Measurements from ENCODE around the gene TRPM8. TPM values are rescaled to one million over a fixed set of nuclear protein-coding genes. Genes with fewer than 3 reads are reported as not detected.

The TRPM8 gene
- total and polyA plus RNA-seq, 4 donors, result 0.03 to 0.14 TPM; not detected in 2

- 62 to 68% methylated on average over 4 of the region's 4 CpGs for WGBS, 2 donors
- ATAC-seq (ENCODE audit: insufficient read depth, low FRiP score) (no peak), DNase-seq (no peak)
- no peak for TF ChIP-seq CTCF (IDR thresholded peaks at IDR 0.05; ENCODE audit: control extremely low read depth, extremely low read depth)
- Histone ChIP-seq H3K9me3 (ENCODE audit: control insufficient read depth in 4 of 4, insufficient read depth in 3 of 4, low read length in 3 of 4) (peaks cover 0 to 2% (median 0%) of the 10 kb centered on the region in 4 donors), H3K9ac (ENCODE audit: insufficient read depth in 1 of 2, low read length in 2 of 2) (no peak overlapping the region), H3K4me1 (ENCODE audit: control insufficient read depth in 5 of 5, insufficient read depth in 5 of 5, low read length in 5 of 5) (no peaks in the 10 kb centered on the region), H3K27ac (ENCODE audit: low read depth in 1 of 2, low read length in 1 of 2) (no peak overlapping the region), H3K27me3 (ENCODE audit: control insufficient read depth in 3 of 3, insufficient read depth in 3 of 3, low read length in 2 of 3) (no peaks in the 10 kb centered on the region), H3K36me3 (ENCODE audit: control insufficient read depth in 4 of 4, insufficient read depth in 4 of 4, low read length in 4 of 4) (no peaks in the 10 kb centered on the region), H3K4me3 (no peak overlapping the region)
Measured at GRCh38 chr2:233979748-233980147, 62.6 kb downstream of the TRPM8 start.

- WGBS, 2 donors, result 89 to 90% methylated on average over 5 of the region's 5 CpGs
- H3K9ac ChIP-seq (ENCODE audit: insufficient read depth in 1 of 2, low read length in 2 of 2), result no peak overlapping the region
- no peak overlapping the region for H3K27ac ChIP-seq (ENCODE audit: low read depth in 1 of 2, low read length in 1 of 2)
- H3K27me3 ChIP-seq (ENCODE audit: control insufficient read depth in 3 of 3, insufficient read depth in 3 of 3, low read length in 2 of 3), result no peaks in the 10 kb centered on the region
- no peak for TF ChIP-seq CTCF (IDR thresholded peaks at IDR 0.05; ENCODE audit: control extremely low read depth, extremely low read depth)
- H3K36me3 ChIP-seq (ENCODE audit: control insufficient read depth in 4 of 4, insufficient read depth in 4 of 4, low read length in 4 of 4), result no peaks in the 10 kb centered on the region
- H3K9me3 ChIP-seq (ENCODE audit: control insufficient read depth in 4 of 4, insufficient read depth in 3 of 4, low read length in 3 of 4), result peaks cover 0 to 2% (median 0%) of the 10 kb centered on the region in 4 donors
- H3K4me1 ChIP-seq (ENCODE audit: control insufficient read depth in 5 of 5, insufficient read depth in 5 of 5, low read length in 5 of 5), result no peaks in the 10 kb centered on the region
- ATAC-seq (ENCODE audit: insufficient read depth, low FRiP score) (no peak), DNase-seq (no peak)
- no peak overlapping the region for H3K4me3 ChIP-seq
Measured at GRCh38 chr2:233980955-233981561, 63.9 kb downstream of the TRPM8 start.

- ATAC-seq (ENCODE audit: insufficient read depth, low FRiP score), result no peak
- TF ChIP-seq CTCF (IDR thresholded peaks at IDR 0.05; ENCODE audit: control extremely low read depth, extremely low read depth), result no peak
- Histone ChIP-seq H3K27ac (ENCODE audit: low read depth in 1 of 2, low read length in 1 of 2) (no peak overlapping the region), H3K9me3 (ENCODE audit: control insufficient read depth in 4 of 4, insufficient read depth in 3 of 4, low read length in 3 of 4) (peaks cover 0 to 2% (median 0%) of the 10 kb centered on the region in 4 donors), H3K4me3 (no peak overlapping the region), H3K4me1 (ENCODE audit: control insufficient read depth in 5 of 5, insufficient read depth in 5 of 5, low read length in 5 of 5) (no peaks in the 10 kb centered on the region), H3K36me3 (ENCODE audit: control insufficient read depth in 4 of 4, insufficient read depth in 4 of 4, low read length in 4 of 4) (no peaks in the 10 kb centered on the region), H3K9ac (ENCODE audit: insufficient read depth in 1 of 2, low read length in 2 of 2) (no peak overlapping the region), H3K27me3 (ENCODE audit: control insufficient read depth in 3 of 3, insufficient read depth in 3 of 3, low read length in 2 of 3) (no peaks in the 10 kb centered on the region)
- WGBS, 2 donors, result 81 to 89% methylated on average over 9 of the region's 9 CpGs
- no peak for DNase-seq
Measured at GRCh38 chr2:233981574-233982420, 64.6 kb downstream of the TRPM8 start.

Measured in lung (tissue), 12 donors.